ENCODE results near the gene TECPR2.

- no peak for TF ChIP-seq GLIS3 (CRISPR knock-in tag; IDR thresholded peaks at IDR 0.05)
- TF ChIP-seq RARB (CRISPR knock-in tag; IDR thresholded peaks at IDR 0.05), result no peak
- TF ChIP-seq ZFP30 (CRISPR knock-in tag; IDR thresholded peaks at IDR 0.05), result no peak
- TF ChIP-seq OSR1 (CRISPR knock-in tag; IDR thresholded peaks at IDR 0.05), result no peak
- TF ChIP-seq ESRRG (CRISPR knock-in tag; IDR thresholded peaks at IDR 0.05), result no peak
- TF ChIP-seq TOX (CRISPR knock-in tag; IDR thresholded peaks at IDR 0.05; ENCODE audit: borderline replicate concordance), result no peak
- no peak for TF ChIP-seq CREB5 (CRISPR knock-in tag; IDR thresholded peaks at IDR 0.05; ENCODE audit: low read depth)
- no peak for TF ChIP-seq SNAI2 (CRISPR knock-in tag; IDR thresholded peaks at IDR 0.05)
These were observed 2.4 kb upstream of the TECPR2 start for GRCh38 chr14:102360388-102360787.

Data from SK-N-SH treated with all-trans-retinoic acid at 6 μM for 48 hours (cell line).